Heart left ventricle (tissue), 13 donors: ENCODE data around the gene FHL2.

Experiments
- CTCF ChIP-seq, 12 donors: fragments of 200-600 bp; sonication (generic) in 4 of 12; IDR thresholded peaks; one replicate each; pipeline versions ENCODE4 v1.5.0 to v1.8.0; 2018 to 2022; ENCODE audit warnings: antibody characterized with exemption in 12 of 12, mild to moderate bottlenecking in 5 of 12
- POLR2A ChIP-seq, 2 donors: fragments of 450-650 bp; IDR thresholded peaks; one replicate each; pipeline ENCODE4 v1.6.1; 2017; ENCODE audit warnings: antibody characterized with exemption in 2 of 2, mild to moderate bottlenecking in 2 of 2, moderate library complexity in 2 of 2
- donor health status: ischemic (EF 13 %, LVEDD 7.1; RV severe dilation, severe dysfunction).
- donor health status: DM: no; HTN: yes; CAD: no.
- donor health status: DM: no; HTN: no; CAD: no.
- donor health status: ischemic (EF 25% LVEDD 6.9; RV normal size, moderate dysfunction).
- donor health status: ischemic (EF 25% LVEDD 5.7; RV mildly dilated, moderate dysfunction).
- donor health status: ischemic (EF 35%, LVEDD 5.7; RV mildly dilated, moderate dysfunction).
- donor health status: nonischemic (EF 11% LVEDD 7.7; RV severe dilation, severe dysfunction).
- donor health status: DM: yes; HTN: yes; CAD: no.
- donor health status: PGD.
- donor health status: ischemic (EF 29% LVEDD 5.4; RV normal size, mild dysfunction).
- donor health status: nonischemic (EF 23%, LVEDD 6.1; RV moderate dilation, normal function).

- TF ChIP-seq CTCF (IDR thresholded peaks at IDR 0.05) (peak in 1 of 12 donors; percentile 13), POLR2A (IDR thresholded peaks at IDR 0.05) (no peak)
These were observed 5.3 kb downstream of the FHL2 start for GRCh38 chr2:105393373-105394055.
